Astrocyte of the spinal cord (primary cell): ENCODE data around the gene CADPS.

ENCODE experiments used
- DNase-seq: peaks from one replicate; pipeline ENCODE4 v3.0.0; 2011; ENCODE audit warnings: low read depth, low spot score
- H3K4me3 ChIP-seq: 2 replicates; pipeline ENCODE4 v1.5.1; 2011; ENCODE audit warnings: low read depth, mild to moderate bottlenecking, low read length, moderate library complexity
- CTCF ChIP-seq: IDR thresholded peaks from 2 replicates; pipeline ENCODE4 v1.5.1; 2012; ENCODE audit warnings: low read depth, mild to moderate bottlenecking, low read length, inconsistent platforms
- in situ Hi-C: cut with HindIII; loops from 2 replicates; pipeline ENCODE4 v1.10.0; 2017; ENCODE audit warnings: low sequenced_read_pairs

CADPS gene

GRCh38 chr3:62727981-62728380 is 147.2 kb downstream of the CADPS start:
- no peak for TF ChIP-seq CTCF
- no peak overlapping the region for H3K4me3 ChIP-seq
- in situ Hi-C loops, result no loop called here
- no peak for DNase-seq

GRCh38 chr3:62727536-62727935 is 147.7 kb downstream of the CADPS start:
- DNase-seq, result peak; percentile 24
- in situ Hi-C loops, result no loop called here
- no peak overlapping the region for H3K4me3 ChIP-seq
- no peak for TF ChIP-seq CTCF

- in situ Hi-C loops, result no loop called here
Measured at GRCh38 chr3:62724503-62724902, 150.7 kb downstream of the CADPS start.

GRCh38 chr3:62723914-62724217 is 151.3 kb downstream of the CADPS start:
- DNase-seq, result no peak
- in situ Hi-C loops, result no loop called here
- TF ChIP-seq CTCF, result no peak
- H3K4me3 ChIP-seq, result no peak overlapping the region

More at GRCh38 chr3:62724503-62724902, 150.7 kb downstream of the CADPS start:
- no peak overlapping the region for H3K4me3 ChIP-seq
- no peak for TF ChIP-seq CTCF
- no peak for DNase-seq

- in situ Hi-C loops, result no loop called here
- no peak overlapping the region for H3K4me3 ChIP-seq
- TF ChIP-seq CTCF, result no peak
- DNase-seq, result no peak
Measured at GRCh38 chr3:62723166-62723913, 151.9 kb downstream of the CADPS start.

- H3K4me3 ChIP-seq, result no peak overlapping the region
- in situ Hi-C loops, result no loop called here
Measured at GRCh38 chr3:62722344-62722743, 152.9 kb downstream of the CADPS start.

More at GRCh38 chr3:62722344-62722743, 152.9 kb downstream of the CADPS start:
- no peak for TF ChIP-seq CTCF
- no peak for DNase-seq
